ENCODE measurements around the gene SLBP.

The SLBP gene

DNA sequence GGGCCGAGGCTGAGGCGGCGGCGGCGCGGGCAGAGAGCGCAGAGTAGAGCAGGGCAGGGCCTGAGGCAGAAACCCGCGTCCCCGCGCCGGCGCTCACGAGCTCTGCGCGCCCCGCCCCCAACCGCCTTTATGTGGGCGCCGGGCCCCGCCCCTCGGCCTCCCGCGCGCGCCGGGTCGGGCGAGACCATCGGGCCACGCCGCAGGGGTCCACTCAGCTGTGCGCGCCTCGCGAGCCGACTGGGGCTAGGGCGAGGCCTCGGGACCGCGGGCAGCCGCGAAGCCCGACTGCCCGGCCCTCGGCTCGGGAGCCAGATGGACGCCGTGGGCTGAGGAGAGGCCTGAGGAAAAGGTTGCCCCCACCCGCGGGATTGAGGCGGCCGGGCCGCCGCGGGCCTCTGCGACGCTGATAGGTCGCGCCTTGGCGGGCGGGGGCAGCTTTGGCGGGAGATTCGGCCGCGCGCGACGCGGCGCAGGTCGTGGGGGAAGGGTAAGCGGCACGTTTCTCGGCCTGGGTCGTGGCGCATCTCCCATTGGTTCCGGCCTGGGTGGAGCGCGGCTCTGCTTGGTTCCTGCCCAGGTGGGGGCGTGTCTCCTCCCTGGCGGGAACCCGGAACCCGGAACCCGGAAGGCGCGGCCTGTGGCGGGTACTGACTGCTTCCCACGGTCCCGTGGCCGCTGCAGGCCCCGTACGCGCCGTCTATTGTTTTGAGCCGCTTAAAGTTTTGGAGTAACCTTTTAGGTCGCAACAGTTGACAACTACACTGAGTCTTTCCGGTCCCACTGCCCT is at the start of gene SLBP:
TSS of gene SLBP (minus strand) at position 104 of the 787 bp plus-strand sequence. CDS start 131 bp downstream, outside the sequence.
- peak within 1 kb of the TSS; percentile 86 for H3K4me3 ChIP-seq (ENCODE audit: low read depth, low read length)
- TF ChIP-seq, protein P1, sequence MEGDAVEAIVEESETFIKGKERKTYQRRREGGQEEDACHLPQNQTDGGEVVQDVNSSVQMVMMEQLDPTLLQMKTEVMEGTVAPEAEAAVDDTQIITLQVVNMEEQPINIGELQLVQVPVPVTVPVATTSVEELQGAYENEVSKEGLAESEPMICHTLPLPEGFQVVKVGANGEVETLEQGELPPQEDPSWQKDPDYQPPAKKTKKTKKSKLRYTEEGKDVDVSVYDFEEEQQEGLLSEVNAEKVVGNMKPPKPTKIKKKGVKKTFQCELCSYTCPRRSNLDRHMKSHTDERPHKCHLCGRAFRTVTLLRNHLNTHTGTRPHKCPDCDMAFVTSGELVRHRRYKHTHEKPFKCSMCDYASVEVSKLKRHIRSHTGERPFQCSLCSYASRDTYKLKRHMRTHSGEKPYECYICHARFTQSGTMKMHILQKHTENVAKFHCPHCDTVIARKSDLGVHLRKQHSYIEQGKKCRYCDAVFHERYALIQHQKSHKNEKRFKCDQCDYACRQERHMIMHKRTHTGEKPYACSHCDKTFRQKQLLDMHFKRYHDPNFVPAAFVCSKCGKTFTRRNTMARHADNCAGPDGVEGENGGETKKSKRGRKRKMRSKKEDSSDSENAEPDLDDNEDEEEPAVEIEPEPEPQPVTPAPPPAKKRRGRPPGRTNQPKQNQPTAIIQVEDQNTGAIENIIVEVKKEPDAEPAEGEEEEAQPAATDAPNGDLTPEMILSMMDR (IDR thresholded peaks at IDR 0.05; ENCODE audit: low read depth, low read length), result no peak
- DNase-seq (ENCODE audit: low read depth, low spot score), result peak; percentile 91
- in situ Hi-C loops (cut with HindIII; ENCODE audit: low sequenced_read_pairs), result no loop called here

DNA sequence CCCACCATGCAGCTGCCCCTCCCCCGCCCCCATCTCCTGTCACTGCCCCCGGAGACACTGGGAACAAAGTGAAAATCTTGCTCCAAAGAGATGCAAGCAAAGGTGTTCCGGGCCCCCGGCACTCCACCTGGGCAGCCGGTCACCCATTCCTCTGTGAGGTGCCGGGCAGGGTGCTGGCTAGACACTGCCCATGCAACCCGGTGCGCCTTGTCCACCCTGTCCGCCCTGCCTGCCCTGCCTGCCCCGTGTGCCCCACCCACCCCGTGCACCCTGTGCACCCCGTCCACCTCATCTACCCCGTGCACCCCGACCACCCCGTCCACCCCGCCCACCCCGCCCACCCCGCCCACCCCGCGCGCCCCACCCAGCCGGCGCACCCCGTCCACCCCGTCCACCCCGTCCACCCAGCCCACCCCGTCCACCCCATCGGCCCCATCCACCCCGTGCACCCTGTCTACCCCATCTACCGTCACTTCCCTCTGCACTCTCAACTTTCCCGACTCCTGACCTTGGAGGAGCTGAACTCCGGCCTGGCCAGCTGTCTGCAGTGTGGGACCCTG is 49.1 kb upstream of the SLBP start:
- no peak for DNase-seq (ENCODE audit: low read depth, low spot score)
- in situ Hi-C loops (cut with HindIII; ENCODE audit: low sequenced_read_pairs), result no loop called here
- H3K4me3 ChIP-seq (ENCODE audit: low read depth, low read length), result no peak overlapping the region
- TF ChIP-seq, protein P1 (IDR thresholded peaks at IDR 0.05; ENCODE audit: low read depth, low read length), result no peak

DNA sequence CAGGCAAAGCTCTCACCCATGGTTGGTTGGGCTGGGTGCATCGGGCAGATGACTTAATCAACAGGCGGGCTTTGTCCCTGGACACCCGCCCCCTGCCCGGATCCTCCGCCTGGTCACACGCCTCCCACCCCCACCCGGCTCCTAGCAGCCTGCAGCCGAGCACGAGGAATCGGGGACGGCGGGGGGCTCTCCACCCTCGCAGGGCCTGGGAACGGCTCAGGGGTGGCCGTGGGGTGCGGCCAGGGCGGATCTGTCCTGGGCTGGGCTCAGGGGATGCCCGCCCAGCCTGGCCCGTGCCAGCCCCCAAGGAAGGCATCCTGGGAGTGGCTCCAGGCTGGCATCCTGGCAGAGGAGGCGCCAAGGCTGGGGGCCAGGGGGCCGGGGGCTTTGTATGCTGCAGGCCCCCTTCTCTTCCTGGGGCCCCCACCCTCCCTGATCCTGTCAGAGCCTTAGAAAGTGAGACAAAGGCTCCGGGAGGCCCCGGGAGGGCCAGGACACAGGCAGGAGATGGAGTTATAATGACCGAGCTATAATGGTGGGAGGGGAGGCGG is 48.5 kb upstream of the SLBP start:
- H3K4me3 ChIP-seq (ENCODE audit: low read depth, low read length), result no peak overlapping the region
- in situ Hi-C loops (cut with HindIII; ENCODE audit: low sequenced_read_pairs), result no loop called here
- no peak for DNase-seq (ENCODE audit: low read depth, low spot score)
- TF ChIP-seq, protein P1 (IDR thresholded peaks at IDR 0.05; ENCODE audit: low read depth, low read length), result no peak

DNA sequence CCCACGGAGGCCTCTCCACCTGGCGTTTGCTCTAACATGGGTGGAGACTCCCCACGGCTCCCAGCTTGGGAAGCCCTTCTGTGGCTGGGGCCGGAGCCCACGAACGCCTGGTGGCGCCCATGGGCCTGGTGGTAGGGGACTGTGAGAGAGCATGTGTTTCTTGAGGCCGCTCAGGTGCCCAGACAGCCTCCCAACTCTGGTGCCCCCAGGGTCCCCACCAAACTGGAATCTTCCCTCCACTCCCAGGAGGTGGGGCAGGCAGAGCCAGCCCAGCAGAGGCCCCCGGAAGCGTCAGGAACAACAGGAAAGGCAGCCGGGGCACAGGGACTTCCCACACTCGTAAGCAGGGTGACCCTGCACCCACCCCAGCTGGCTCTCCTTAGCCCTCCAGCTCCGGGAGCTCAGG is 47.7 kb upstream of the SLBP start:
- in situ Hi-C loops (cut with HindIII; ENCODE audit: low sequenced_read_pairs), result no loop called here
- TF ChIP-seq, protein P1 (IDR thresholded peaks at IDR 0.05; ENCODE audit: low read depth, low read length), result no peak
- no peak for DNase-seq (ENCODE audit: low read depth, low spot score)
- H3K4me3 ChIP-seq (ENCODE audit: low read depth, low read length), result no peak overlapping the region

DNA sequence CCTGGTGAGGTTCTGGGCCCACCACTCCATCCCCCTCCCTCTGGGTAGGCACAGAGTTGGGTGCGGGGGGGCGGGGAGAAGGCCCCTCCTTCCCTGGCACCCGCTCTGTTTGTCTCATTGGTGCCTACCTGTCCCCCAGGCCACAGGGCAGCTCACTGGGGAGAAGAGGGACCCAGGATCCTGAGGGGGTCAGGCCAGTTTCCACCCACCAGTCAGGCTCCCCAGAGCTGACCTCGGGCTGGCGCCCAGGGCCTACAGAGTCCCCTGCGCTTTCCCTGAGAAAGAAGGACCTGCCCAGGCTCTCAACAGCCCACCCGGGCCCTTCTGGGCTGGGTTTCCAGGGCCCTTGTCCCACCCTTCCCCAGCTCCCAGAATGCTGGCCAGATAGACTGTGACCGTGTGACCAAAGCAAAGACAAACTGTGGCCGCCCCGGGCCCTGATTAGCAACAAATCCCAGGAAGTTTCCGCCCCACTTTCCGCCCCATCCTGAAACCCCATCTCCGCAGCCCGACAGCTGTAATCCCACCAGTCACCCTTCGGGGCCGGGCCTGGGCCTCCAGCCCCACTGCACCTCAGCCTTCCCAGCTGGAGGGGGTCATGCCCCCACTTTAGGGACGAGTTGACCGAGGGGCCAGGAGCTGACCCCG is 47.2 kb upstream of the SLBP start:
- TF ChIP-seq, protein P1 (IDR thresholded peaks at IDR 0.05; ENCODE audit: low read depth, low read length), result no peak
- H3K4me3 ChIP-seq (ENCODE audit: low read depth, low read length), result no peak overlapping the region
- DNase-seq (ENCODE audit: low read depth, low spot score), result no peak
- in situ Hi-C loops (cut with HindIII; ENCODE audit: low sequenced_read_pairs), result no loop called here

DNA sequence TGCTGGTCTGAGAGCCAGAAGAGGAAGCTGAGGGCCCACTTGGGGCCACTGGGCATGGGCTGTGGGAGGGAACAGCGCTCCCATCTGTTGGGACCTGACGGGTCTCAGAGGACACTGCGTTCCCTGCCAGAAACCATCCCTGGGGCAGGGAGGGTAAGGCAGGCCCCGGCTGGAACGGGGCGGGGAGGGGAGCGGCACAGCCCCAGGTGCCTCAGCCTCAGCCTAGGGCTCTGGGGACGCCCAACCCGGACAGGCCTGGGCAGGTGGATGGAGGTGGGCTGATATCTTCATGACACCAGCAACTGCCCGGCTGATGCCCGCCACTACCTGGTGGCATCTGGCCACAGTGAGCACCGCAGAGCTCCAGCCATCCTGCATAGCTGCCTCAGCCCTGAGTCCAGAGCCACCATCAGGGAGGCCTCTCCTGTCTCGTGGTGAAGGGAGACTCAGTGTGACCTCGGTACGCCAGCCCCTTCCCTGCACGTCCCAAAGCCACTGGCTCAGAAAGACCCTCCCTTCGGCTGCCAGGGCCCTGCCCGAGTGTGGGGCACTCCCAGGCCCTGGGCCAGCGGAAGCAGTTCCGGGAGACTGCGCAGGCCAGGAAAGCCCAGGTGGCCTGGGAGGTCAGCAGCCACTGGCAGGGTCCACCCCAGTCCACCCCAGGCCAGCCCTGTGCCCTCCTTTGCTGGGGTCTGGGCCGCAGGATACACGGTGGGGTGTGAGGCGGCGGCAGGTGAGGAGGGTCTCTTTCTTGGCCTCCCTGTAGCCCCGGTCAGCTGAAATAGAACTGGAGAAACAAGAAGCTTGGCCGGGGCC is 46.4 kb upstream of the SLBP start:
- in situ Hi-C loops (cut with HindIII; ENCODE audit: low sequenced_read_pairs), result no loop called here
- TF ChIP-seq, protein P1 (IDR thresholded peaks at IDR 0.05; ENCODE audit: low read depth, low read length), result no peak
- no peak overlapping the region for H3K4me3 ChIP-seq (ENCODE audit: low read depth, low read length)
- no peak for DNase-seq (ENCODE audit: low read depth, low spot score)

All from astrocyte of the spinal cord (primary cell).